SK-N-SH treated with all-trans-retinoic acid at 6 μM for 48 hours (cell line): ENCODE data around the gene B3GAT3.

ENCODE experiments used
- ARNTL ChIP-seq: fragments of 450-650 bp; formaldehyde crosslinking; IDR thresholded peaks from 2 replicates; pipeline ENCODE4 v1.5.0; 2020; ENCODE audit warnings: low read depth, mild to moderate bottlenecking, moderate library complexity, borderline replicate concordance
- BACH2 ChIP-seq: fragments of 250-450 bp; sonication (Bioruptor Pico); IDR thresholded peaks from 2 replicates; pipeline ENCODE4 v1.9.0; 2021; ENCODE audit warnings: mild to moderate bottlenecking, borderline replicate concordance
- CSDC2 ChIP-seq: fragments of 250-450 bp; sonication (Bioruptor Pico); IDR thresholded peaks from 2 replicates; pipeline ENCODE4 v1.5.0; 2020; ENCODE audit warnings: mild to moderate bottlenecking, moderate library complexity
- CSRNP3 ChIP-seq: fragments of 250-450 bp; sonication (Bioruptor Pico); IDR thresholded peaks from 2 replicates; pipeline ENCODE4 v1.5.1; 2021; ENCODE audit warnings: mild to moderate bottlenecking, moderate library complexity
- GLIS3 ChIP-seq: fragments of 250-450 bp; sonication (Bioruptor Pico); IDR thresholded peaks from 2 replicates; pipeline ENCODE4 v1.5.0; 2020; ENCODE audit warnings: mild to moderate bottlenecking, moderate library complexity
- OSR1 ChIP-seq: fragments of 250-450 bp; sonication (Bioruptor Pico); IDR thresholded peaks from 2 replicates; pipeline ENCODE4 v1.8.0; 2022; ENCODE audit warnings: moderate library complexity, mild to moderate bottlenecking, inconsistent platforms
- PATZ1 ChIP-seq: fragments of 250-450 bp; sonication (Bioruptor Pico); IDR thresholded peaks from 2 replicates; pipeline ENCODE4 v1.8.0; 2020; ENCODE audit warnings: mild to moderate bottlenecking, moderate library complexity, borderline replicate concordance
- RARB ChIP-seq: fragments of 250-450 bp; sonication (Bioruptor Pico); IDR thresholded peaks from 2 replicates; pipeline ENCODE4 v1.8.0; 2021; ENCODE audit warnings: mild to moderate bottlenecking, moderate library complexity
- TCF4 ChIP-seq: fragments of 250-450 bp; sonication (Bioruptor Pico); IDR thresholded peaks from 2 replicates; pipeline ENCODE4 v1.8.0; 2021; ENCODE audit warnings: mild to moderate bottlenecking, moderate library complexity, borderline replicate concordance
- TOX ChIP-seq: fragments of 250-450 bp; sonication (Bioruptor Pico); IDR thresholded peaks from 2 replicates; pipeline ENCODE4 v1.8.0; 2021; ENCODE audit warnings: mild to moderate bottlenecking, moderate library complexity, borderline replicate concordance
- TSHZ2 ChIP-seq: fragments of 250-450 bp; sonication (Bioruptor Pico); IDR thresholded peaks from 2 replicates; pipeline ENCODE4 v1.5.0; 2020; ENCODE audit warnings: mild to moderate bottlenecking, moderate library complexity
- ZC3H10 ChIP-seq: fragments of 250-450 bp; sonication (Bioruptor Pico); IDR thresholded peaks from 2 replicates; pipeline ENCODE4 v1.5.1; 2021; ENCODE audit warnings: mild to moderate bottlenecking, moderate library complexity
- ZNF565 ChIP-seq: fragments of 450-650 bp; formaldehyde crosslinking; conservative IDR thresholded peaks from 2 replicates; pipeline ENCODE4 v1.5.0; 2020; ENCODE audit warnings: low read depth, mild to moderate bottlenecking, moderate library complexity

- TF ChIP-seq GLIS3 (no peak), ARNTL (CRISPR knock-in tag) (no peak), ZC3H10 (CRISPR knock-in tag) (no peak), CSRNP3 (no peak), PATZ1 (CRISPR knock-in tag) (no peak), RARB (CRISPR knock-in tag) (no peak), TOX (CRISPR knock-in tag) (no peak), TSHZ2 (CRISPR knock-in tag) (no peak), TCF4 (CRISPR knock-in tag) (no peak), CSDC2 (CRISPR knock-in tag) (no peak), ZNF565 (CRISPR knock-in tag) (no peak), OSR1 (CRISPR knock-in tag) (no peak), BACH2 (no peak)
Measured at GRCh38 chr11:62605467-62605866, 16.3 kb downstream of the B3GAT3 start.
